NCI-H146 treated with DMSO at 0.1 percent for 48 hours (cell line): ENCODE measurements around the gene ZNF581.

ENCODE experiments used
- DNase-seq: peaks from one replicate; lab custom pipeline; 2025; ENCODE audit not compliant: unreplicated experiment; lab: John Stamatoyannopoulos, UW

Gene ZNF581

DNA sequence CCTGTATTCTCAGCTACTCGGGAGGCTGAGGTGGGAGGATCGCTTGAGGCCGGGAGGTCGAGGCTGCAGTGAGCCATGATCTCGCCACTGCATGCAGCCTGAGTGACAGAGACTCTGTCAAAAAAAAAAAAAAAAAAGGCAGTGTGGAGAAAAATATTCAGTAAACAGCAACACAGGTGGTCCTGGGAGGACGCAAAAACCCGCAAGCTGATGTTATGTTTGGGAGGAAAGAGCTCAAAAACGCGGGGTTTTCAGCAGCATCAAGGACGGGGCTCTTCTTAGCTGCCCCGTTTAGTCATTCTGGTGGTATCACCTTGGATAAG lies 18.5 kb upstream of the ZNF581 start:
- DNase-seq: peak; percentile 15

DNA sequence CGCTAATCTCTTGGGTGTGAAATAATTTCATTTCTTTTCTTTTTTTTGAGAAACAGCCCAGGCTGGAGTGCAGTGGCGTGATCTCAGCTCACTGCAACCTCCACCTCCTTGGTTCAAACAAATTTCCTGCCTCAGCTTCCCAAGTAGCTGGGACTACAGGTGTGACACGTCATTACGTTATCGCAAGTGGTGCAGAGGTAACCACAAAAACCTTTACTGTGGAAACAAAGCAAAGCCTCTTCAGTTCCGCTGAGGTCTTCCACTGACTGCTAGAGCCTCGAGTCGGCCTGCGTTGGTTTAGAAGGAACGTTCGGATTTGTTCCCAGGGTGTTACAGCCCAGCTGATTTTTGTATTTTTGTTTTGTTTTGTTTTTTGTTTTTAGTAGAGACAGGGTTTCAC lies 17.1 kb upstream of the ZNF581 start:
- no peak for DNase-seq

DNA sequence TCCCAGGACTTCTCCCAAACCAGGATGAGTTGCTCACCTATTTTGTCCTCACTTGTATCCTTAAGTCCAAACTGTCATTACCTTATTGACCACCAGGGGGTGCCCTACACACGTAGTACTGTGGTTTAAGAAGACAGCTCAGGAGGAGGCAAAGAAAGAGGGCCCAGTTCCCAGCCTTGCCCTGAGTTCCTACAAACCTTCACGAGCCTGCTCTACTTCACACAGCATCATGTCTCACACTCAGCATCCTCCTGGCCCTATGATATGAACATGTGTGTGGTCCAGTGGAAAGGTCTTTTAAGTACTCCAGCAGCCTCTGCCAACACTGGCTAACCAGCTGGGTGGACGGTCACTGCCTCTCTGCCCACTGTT lies 11.0 kb upstream of the ZNF581 start:
- peak; percentile 58 for DNase-seq

GRCh38 chr19:55633861-55634260 lies 9.6 kb upstream of the ZNF581 start:
- no peak for DNase-seq

- DNase-seq: no peak
Measured at GRCh38 chr19:55635334-55635717, 8.1 kb upstream of the ZNF581 start.

DNA sequence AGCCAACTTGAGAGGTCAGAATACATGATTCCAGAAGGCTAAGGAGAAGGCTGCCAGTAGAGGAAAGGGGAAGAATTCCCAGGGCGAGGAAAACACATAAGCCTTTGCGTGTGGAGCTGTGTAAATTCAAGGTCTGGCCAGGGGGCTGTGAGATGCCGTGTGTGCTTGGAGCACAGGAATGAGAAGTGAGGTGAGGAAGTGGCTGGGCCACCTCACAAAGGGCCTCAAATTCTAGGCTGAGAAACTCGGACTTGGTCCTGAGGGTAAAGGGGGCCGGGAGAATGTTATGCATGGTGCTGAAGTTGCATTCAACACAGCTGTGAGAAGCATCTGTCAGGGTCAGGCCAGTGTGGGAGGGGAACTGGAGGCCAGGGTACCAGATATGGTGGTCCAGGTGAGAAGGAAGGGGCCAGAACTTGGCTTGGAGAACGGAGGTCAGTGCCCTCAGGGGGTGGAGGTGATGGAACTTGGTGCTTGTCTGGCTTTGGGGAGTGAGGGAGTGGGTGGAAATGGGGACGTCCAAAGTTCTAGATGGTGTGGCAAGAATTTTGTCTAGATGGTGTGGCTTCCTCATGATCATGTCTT lies 7.5 kb upstream of the ZNF581 start:
- no peak for DNase-seq

DNA sequence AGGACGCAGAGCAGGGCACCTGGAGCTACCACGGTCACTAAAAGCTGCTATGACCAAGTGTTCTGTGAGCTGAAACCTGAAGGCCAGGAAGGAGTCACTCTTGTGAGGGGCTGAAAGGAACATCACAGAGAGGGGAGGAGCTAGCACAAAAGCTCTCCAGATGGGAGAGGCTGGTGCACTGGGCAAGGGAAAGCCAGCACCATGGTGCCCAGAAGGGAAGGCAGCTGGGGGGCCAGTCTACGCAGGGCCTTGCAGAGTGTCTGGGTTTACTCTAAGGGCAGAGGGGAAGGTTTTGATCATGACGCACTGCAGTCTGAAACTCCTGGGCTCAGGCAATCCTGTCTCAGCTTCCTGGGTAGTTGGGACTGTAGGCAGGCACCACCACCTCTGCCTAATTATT lies 6.7 kb upstream of the ZNF581 start:
- no peak for DNase-seq

DNA sequence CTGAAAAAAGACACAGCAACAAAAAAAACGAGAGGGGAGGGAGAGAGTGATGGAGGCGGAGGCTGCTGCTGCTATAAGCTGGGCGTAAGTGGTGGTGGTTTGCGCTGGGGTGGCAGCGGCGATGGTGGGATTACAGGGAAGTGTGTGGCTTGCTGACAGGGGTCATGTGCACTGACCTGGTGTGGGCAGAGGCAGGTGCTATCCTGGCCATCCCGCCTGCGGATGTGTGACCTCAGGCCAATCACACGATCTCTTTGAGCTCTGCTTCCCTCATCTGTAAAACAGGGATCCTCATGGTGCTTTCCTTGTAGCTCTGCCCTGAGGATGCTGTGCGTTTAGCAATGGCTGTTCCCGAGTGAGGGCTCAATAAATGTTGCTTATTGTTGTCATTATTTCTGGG lies 5.9 kb upstream of the ZNF581 start:
- no peak for DNase-seq

- no peak for DNase-seq
Measured at GRCh38 chr19:55638864-55639359, 4.5 kb upstream of the ZNF581 start.

GRCh38 chr19:55640043-55640576 lies 3.3 kb upstream of the ZNF581 start:
- no peak for DNase-seq

DNA sequence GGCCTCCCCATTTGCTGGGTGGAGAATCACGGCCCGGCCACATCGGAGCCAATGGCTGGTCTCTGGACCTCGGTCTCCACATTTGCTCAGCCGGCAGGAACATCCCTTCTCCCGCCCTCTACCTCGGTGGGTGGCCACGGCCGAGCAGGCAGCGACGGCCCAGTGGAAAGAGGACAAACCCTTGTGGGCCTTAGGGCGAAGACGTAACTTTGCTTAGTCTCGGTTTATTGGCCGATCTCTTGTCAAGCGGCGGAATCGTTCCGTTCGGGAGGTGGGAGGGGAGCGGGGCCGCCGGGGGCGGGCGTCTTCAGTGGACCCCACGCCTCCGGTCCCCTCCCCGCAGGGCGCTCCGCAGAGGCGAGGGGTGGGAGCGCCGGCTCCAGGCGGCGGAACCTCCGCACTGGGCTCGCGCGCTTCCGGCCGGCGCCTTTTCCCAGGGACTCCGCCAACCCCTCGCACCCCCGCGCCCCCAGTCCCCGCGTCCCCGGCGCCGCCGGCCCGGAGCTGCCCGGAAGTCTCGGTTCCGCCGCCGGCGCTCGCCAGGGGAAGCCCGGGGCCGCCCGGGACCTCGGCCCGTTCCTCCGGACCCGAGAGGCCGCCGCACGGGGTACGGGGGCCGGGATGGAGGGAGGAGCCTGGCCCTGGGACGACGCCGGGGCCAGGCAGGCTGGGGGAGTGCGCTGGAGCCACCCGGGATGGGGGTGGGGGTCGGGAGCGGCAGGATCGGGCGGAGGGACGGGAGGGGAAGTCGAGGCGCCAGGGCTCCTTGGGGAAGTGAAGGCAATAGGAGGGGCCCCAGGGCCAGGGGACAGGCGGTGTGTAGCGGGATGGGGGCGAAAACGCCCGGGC lies 2.6 kb upstream of the ZNF581 start, which contains the start of gene ZNF580:
ZNF580 (plus strand) TSS at position 426 of the 849 bp plus-strand sequence. CDS start 1,507 bp downstream, outside the sequence.
- peak; percentile 60 for DNase-seq

DNA sequence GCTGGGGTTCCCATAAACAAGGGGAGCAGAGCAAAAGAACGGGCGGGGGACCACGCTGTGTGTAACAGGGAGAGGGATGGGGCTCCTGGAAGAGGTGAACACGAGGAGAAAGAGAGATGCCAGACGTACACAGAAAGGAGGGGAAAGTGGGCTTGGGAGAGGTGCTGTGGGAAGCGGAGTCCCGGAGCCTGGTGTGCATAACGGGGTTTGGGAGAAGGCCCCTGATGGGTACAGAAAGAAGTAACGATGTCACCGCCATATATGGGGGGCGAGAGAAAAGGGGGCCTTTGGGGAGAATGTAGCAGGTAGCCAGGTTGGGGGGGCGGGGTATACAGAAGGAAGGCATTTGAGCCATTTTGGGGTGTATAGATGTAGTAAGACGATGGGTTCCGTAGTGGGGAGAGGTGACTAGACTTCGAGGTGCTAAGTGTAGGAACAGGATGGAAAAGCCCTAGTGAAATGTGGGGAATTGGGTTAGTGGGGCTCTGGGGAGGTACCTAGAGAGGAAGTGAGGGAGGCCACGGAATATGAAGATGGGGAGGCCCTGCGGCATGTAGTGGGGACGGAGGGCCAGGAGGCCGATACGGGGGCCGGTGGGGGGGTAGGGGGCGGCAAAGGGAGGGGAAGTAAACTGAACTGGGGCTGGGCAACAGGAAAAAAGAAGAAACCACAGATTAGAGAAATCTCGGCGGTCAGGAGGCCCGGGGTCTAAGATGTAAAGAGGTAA lies 1.9 kb upstream of the ZNF581 start:
- DNase-seq: peak; percentile 39

DNA sequence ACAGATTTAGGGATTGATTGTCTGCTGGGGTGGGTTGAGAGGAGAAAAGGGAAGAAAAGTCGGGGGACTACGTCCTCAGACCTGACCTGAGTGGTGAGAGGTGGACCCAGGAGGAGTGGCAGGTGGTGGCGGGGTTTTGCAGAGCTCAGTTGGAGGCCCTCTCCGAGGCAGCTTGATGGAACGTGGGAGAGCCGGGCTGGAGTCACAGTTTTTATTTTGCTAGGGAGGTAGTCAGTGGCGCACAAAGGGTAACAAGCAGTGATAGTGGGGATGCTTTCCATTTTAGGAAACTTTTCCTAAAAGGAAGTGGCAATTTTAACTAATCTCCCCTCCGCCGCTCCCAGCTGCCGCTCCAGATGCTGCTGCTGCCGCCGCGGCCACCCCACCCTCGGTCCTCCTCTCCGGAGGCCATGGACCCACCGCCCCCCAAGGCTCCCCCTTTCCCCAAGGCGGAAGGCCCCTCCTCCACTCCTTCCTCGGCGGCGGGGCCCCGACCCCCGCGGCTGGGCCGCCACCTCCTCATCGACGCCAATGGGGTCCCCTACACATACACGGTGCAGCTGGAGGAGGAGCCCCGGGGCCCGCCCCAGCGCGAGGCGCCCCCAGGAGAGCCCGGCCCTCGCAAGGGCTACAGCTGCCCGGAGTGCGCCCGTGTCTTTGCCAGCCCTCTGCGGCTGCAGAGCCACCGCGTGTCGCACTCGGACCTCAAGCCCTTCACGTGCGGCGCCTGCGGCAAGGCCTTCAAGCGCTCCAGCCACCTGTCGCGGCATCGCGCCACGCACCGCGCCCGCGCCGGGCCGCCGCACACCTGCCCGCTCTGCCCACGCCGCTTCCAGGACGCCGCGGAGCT lies 1.1 kb upstream of the ZNF581 start:
- peak; percentile 63 for DNase-seq

GRCh38 chr19:55643887-55644176 lies 383 bp downstream of the ZNF581 start:
- DNase-seq: no peak

GRCh38 chr19:55644191-55644833 lies 863 bp downstream of the ZNF581 start:
- no peak for DNase-seq

DNA sequence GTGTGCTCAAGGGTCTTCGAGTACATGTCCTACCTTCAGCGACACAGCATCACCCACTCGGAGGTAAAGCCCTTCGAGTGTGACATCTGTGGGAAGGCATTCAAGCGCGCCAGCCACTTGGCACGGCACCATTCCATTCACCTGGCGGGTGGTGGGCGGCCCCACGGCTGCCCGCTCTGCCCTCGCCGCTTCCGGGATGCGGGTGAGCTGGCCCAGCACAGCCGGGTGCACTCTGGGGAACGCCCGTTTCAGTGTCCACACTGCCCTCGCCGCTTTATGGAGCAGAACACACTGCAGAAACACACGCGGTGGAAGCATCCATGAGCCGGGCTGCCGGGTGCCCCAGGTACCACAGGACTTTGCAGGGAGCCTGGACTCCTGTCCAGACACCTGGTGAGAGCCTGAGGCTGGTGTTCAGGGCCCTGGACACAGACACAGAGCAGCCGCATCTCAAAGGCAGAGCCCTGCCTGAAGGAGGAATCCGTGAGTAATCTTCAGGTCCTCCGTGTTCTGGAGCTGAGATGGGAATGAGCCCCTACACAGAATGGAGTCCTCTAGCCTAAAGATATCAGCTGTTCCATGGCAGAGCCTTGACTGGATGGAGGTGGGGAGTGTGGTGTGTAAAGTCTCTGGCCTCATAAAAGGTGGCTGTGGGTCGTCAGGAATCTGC lies 1.5 kb downstream of the ZNF581 start:
- DNase-seq: no peak

- no peak for DNase-seq
Measured at GRCh38 chr19:55645512-55645881, 2.0 kb downstream of the ZNF581 start.

- no peak for DNase-seq
Measured at GRCh38 chr19:55646889-55647731, 3.7 kb downstream of the ZNF581 start.
